ENCODE measurements around the gene GREB1. TPM values are rescaled to one million over a fixed set of nuclear protein-coding genes. Genes with fewer than 3 reads are reported as not detected.

GREB1 gene
- total and polyA plus RNA-seq, 2 donors (not counting 1 experiment from before 2014, with no cell fraction given) = 0.04 to 0.39 TPM

- Mint-ChIP-seq H3K27me3 (peaks cover 51% of the 10 kb centered on the region), H3K9me3 (ENCODE audit: insufficient read depth) (no peaks in the 10 kb centered on the region), H3K27ac (no peak overlapping the region), H3K4me1 (no peaks in the 10 kb centered on the region), H3K4me3 (no peak overlapping the region)
- CTCF ChIA-PET = no interaction called here
- no peaks in the 10 kb centered on the region for H4K20me1 ChIP-seq (ENCODE audit: control insufficient read depth, insufficient read depth, low read length, poor library complexity, severe bottlenecking)
- peaks cover 0 to 8% (median 0%) of the 10 kb centered on the region in 3 donors for H3K9me3 ChIP-seq (ENCODE audit: control extremely low read depth in 1 of 3, control insufficient read depth in 2 of 3, insufficient read depth in 1 of 3, low read length in 2 of 3)
- H2AFZ ChIP-seq (ENCODE audit: insufficient read depth, low read depth, low read length, poor library complexity, severe bottlenecking) = no peak overlapping the region
- 88% methylated on average over 12 of the region's 13 CpGs for WGBS (ENCODE audit: insufficient coverage)
- H3K27me3 ChIP-seq (replicated peaks in 1 of 4; ENCODE audit: control extremely low read depth in 1 of 4, control insufficient read depth in 3 of 4, insufficient read depth in 4 of 4, low read length in 3 of 4) = peaks cover 0 to 12% (median 0%) of the 10 kb centered on the region in 4 experiments
- no peak overlapping the region for H3K4me2 ChIP-seq (replicated peaks; ENCODE audit: low read depth, low read length, poor library complexity, severe bottlenecking)
- no peaks in the 10 kb centered on the region for H3K4me1 ChIP-seq (ENCODE audit: control insufficient read depth in 2 of 2, insufficient read depth in 2 of 2, low read length in 2 of 2)
- no peak overlapping the region for H3K9ac ChIP-seq (ENCODE audit: low read length)
- POLR2A ChIA-PET = no interaction called here
- H3K36me3 ChIP-seq (replicated peaks in 1 of 2; ENCODE audit: control extremely low read depth in 1 of 2, control insufficient read depth in 1 of 2, extremely low read depth in 1 of 2, insufficient read depth in 2 of 2, low read length in 1 of 2) = no peaks in the 10 kb centered on the region
- no peak overlapping the region for H3K27ac ChIP-seq (ENCODE audit: low read length in 2 of 2)
- no peak overlapping the region for H3K4me3 ChIP-seq (ENCODE audit: control extremely low read depth in 1 of 5, extremely low read depth in 1 of 5, insufficient read depth in 1 of 5, low read depth in 2 of 5, low read length in 4 of 5)
- no peak for DNase-seq
- H3K79me2 ChIP-seq (ENCODE audit: control insufficient read depth, insufficient read depth, low read length) = no peaks in the 10 kb centered on the region
- ATAC-seq (ENCODE audit: low read depth) = no peak
- no peak for TF ChIP-seq EZH2 (IDR thresholded peaks at IDR 0.05; ENCODE audit: borderline replicate concordance, insufficient read depth, low read depth, low read length, poor library complexity, severe bottlenecking)
- intact Hi-C loops (cut with micrococcal nuclease) = no loop called here
Observed at GRCh38 chr2:11537951-11538350, 4.1 kb downstream of the GREB1 start.

GRCh38 chr2:11539317-11540147 lies 5.7 kb downstream of the GREB1 start:
- H3K27ac ChIP-seq (ENCODE audit: low read length in 2 of 2) = no peak overlapping the region
- H3K27ac Mint-ChIP-seq = no peak overlapping the region
- H3K9me3 ChIP-seq (ENCODE audit: control extremely low read depth in 1 of 3, control insufficient read depth in 2 of 3, insufficient read depth in 1 of 3, low read length in 2 of 3) = peaks cover 0 to 8% (median 2%) of the 10 kb centered on the region in 3 donors
- no peak for TF ChIP-seq EZH2 (IDR thresholded peaks at IDR 0.05; ENCODE audit: borderline replicate concordance, insufficient read depth, low read depth, low read length, poor library complexity, severe bottlenecking)
- TF ChIP-seq CTCF (IDR thresholded peaks at IDR 0.05) = no peak
- H3K36me3 ChIP-seq (replicated peaks in 1 of 2; ENCODE audit: control extremely low read depth in 1 of 2, control insufficient read depth in 1 of 2, extremely low read depth in 1 of 2, insufficient read depth in 2 of 2, low read length in 1 of 2) = no peaks in the 10 kb centered on the region
- ATAC-seq (ENCODE audit: low read depth) (no peak), DNase-seq (no peak)
- H4K20me1 ChIP-seq (ENCODE audit: control insufficient read depth, insufficient read depth, low read length, poor library complexity, severe bottlenecking) = no peaks in the 10 kb centered on the region
- ChIA-PET POLR2A (interaction anchor here (0.6 kb wide), 1 partner anchor 25 kb away, joined by 3 read pairs; no protein-coding TSS in a partner anchor), CTCF (no interaction called here)
- H3K4me2 ChIP-seq (replicated peaks; ENCODE audit: low read depth, low read length, poor library complexity, severe bottlenecking) = no peak overlapping the region
- no peak overlapping the region for H3K9ac ChIP-seq (ENCODE audit: low read length)
- no peak overlapping the region for H3K4me3 ChIP-seq (ENCODE audit: control extremely low read depth in 1 of 5, extremely low read depth in 1 of 5, insufficient read depth in 1 of 5, low read depth in 2 of 5, low read length in 4 of 5)
- intact Hi-C loops (cut with micrococcal nuclease) = no loop called here
- no peaks in the 10 kb centered on the region for H3K4me1 Mint-ChIP-seq
- no peak overlapping the region for H2AFZ ChIP-seq (ENCODE audit: insufficient read depth, low read depth, low read length, poor library complexity, severe bottlenecking)
- peaks cover 40% of the 10 kb centered on the region for H3K27me3 Mint-ChIP-seq
- H3K4me3 Mint-ChIP-seq = no peak overlapping the region
- peaks cover 0 to 13% (median 0%) of the 10 kb centered on the region in 4 experiments for H3K27me3 ChIP-seq (replicated peaks in 1 of 4; ENCODE audit: control extremely low read depth in 1 of 4, control insufficient read depth in 3 of 4, insufficient read depth in 4 of 4, low read length in 3 of 4)
- H3K79me2 ChIP-seq (ENCODE audit: control insufficient read depth, insufficient read depth, low read length) = no peaks in the 10 kb centered on the region
- no peaks in the 10 kb centered on the region for H3K4me1 ChIP-seq (ENCODE audit: control insufficient read depth in 2 of 2, insufficient read depth in 2 of 2, low read length in 2 of 2)
- H3K9me3 Mint-ChIP-seq (ENCODE audit: insufficient read depth) = no peaks in the 10 kb centered on the region
- WGBS (ENCODE audit: insufficient coverage) = 80% methylated on average over 12 of the region's 18 CpGs

All from B cell (primary cell).